Hepatocyte (in vitro differentiated cells): ENCODE measurements around the gene CREG2. TPM values are rescaled to one million over a fixed set of nuclear protein-coding genes. Genes with fewer than 3 reads are reported as not detected.

Experiments used
- DNase-seq: peaks from one replicate; pipeline ENCODE4 v3.0.0-alpha.2; 2016; ENCODE audit warnings: low spot score
- H2AFZ ChIP-seq: fragments of 200-600 bp; sonication (generic); 2 replicates; pipeline ENCODE4 v1.6.0; 2016; ENCODE audit warnings: antibody characterized with exemption, mild to moderate bottlenecking
- H3K27ac ChIP-seq: fragments of 200-600 bp; sonication (generic); 2 replicates; pipeline ENCODE4 v1.5.1; 2016; ENCODE audit warnings: mild to moderate bottlenecking
- H3K27me3 ChIP-seq: fragments of 200-600 bp; sonication (generic); 2 replicates; pipeline ENCODE4 v1.6.1; 2016
- H3K36me3 ChIP-seq: fragments of 200-600 bp; sonication (generic); replicated peaks from 2 replicates; pipeline ENCODE4 v1.5.1; 2016; ENCODE audit warnings: low read depth; ENCODE audit not compliant: insufficient read depth
- H3K4me1 ChIP-seq: fragments of 200-600 bp; sonication (generic); 2 replicates; pipeline ENCODE4 v1.5.1; 2016; ENCODE audit warnings: mild to moderate bottlenecking, moderate library complexity; ENCODE audit not compliant: insufficient read depth
- H3K4me2 ChIP-seq: fragments of 200-600 bp; sonication (generic); 2 replicates; pipeline ENCODE4 v1.6.0; 2016
- H3K4me3 ChIP-seq: fragments of 200-600 bp; sonication (generic); 2 replicates; pipeline ENCODE4 v1.5.1; 2016; ENCODE audit warnings: mild to moderate bottlenecking
- H3K79me2 ChIP-seq: fragments of 200-600 bp; sonication (generic); 2 replicates; pipeline ENCODE4 v1.6.0; 2017; ENCODE audit warnings: mild to moderate bottlenecking
- H3K9me2 ChIP-seq: fragments of 200-600 bp; sonication (generic); replicated peaks from 2 replicates; pipeline ENCODE4 v1.6.0; 2017; ENCODE audit warnings: mild to moderate bottlenecking; ENCODE audit not compliant: insufficient read depth
- H3K9me3 ChIP-seq: fragments of 200-600 bp; sonication (generic); 2 replicates; pipeline ENCODE4 v1.5.1; 2016; ENCODE audit warnings: low read depth, mild to moderate bottlenecking
- H4K20me1 ChIP-seq: fragments of 200-600 bp; sonication (generic); 2 replicates; pipeline ENCODE4 v1.6.0; 2016; ENCODE audit warnings: mild to moderate bottlenecking; ENCODE audit not compliant: insufficient read depth, poor library complexity, severe bottlenecking
- CTCF ChIP-seq: fragments of 200-600 bp; sonication (generic); IDR thresholded peaks from 2 replicates; pipeline ENCODE4 v1.5.1; 2016; ENCODE audit warnings: antibody characterized with exemption, mild to moderate bottlenecking; ENCODE audit not compliant: poor library complexity
- EZH2 ChIP-seq: fragments of 200-600 bp; sonication (generic); IDR thresholded peaks from 2 replicates; pipeline ENCODE4 v1.6.1; 2016; ENCODE audit warnings: antibody characterized with exemption, mild to moderate bottlenecking, borderline replicate concordance
- EZH2phosphoT487 ChIP-seq: fragments of 200-600 bp; sonication (generic); IDR thresholded peaks from one replicate; pipeline ENCODE4 v1.6.1; 2018; ENCODE audit warnings: antibody characterized with exemption, mild to moderate bottlenecking, low read depth, moderate library complexity; ENCODE audit not compliant: unreplicated experiment, severe bottlenecking
- WGBS: methylation state at CpG from one replicate; pipeline ENCODE4 v1.1.6; 2016; ENCODE audit warnings: low lambda C conversion rate; ENCODE audit errors: missing lambda C conversion rate; 5-methylcytosine and 5-hydroxymethylcytosine counted together
- polyA plus RNA-seq: library from polyadenylated mRNA; unstranded; fragments of >200 nt; fragmentation: Nextera tagmentation; extraction: Ambion mirVana; gene quantifications from 2 replicates; pipeline ENCODE4 v1.2.1, GENCODE V29; 2016
- total RNA-seq: library from RNA; depleted of rRNA; stranded (reverse); fragments of >200 nt; gene quantifications from 2 replicates; pipeline ENCODE4 v1.2.3, GENCODE V29; 2014

The CREG2 gene
- total and polyA plus RNA-seq, 2 experiments from 2014 or later = 2.2 to 4.8 TPM

DNA sequence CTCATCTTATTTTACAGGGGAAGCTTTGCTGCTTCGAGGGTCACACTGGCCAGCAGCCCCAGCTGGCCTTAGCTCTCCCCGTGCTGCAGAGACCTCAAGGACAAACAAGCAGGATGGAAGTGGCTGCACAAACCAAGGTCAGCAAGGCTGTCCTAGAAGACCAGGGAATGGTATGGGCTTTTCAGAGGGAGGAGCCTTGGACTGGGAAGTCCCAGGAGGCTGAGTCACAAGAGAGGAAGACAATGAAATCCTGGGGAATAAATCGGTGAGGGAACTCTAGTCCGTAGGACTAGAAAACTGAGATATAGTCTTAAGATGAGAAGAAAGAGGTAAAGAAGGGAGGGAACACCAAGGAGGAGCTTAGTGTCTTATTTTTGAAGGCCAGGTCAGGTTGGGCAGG, 15.7 kb downstream of the CREG2 start:
- no peak for DNase-seq
- Histone ChIP-seq H3K27me3 (no peaks in the 10 kb centered on the region), H2AFZ (no peak overlapping the region), H4K20me1 (no peaks in the 10 kb centered on the region), H3K4me3 (no peak overlapping the region), H3K79me2 (no peaks in the 10 kb centered on the region), H3K4me2 (no peak overlapping the region), H3K36me3 (no peaks in the 10 kb centered on the region), H3K4me1 (no peaks in the 10 kb centered on the region), H3K9me2 (no peaks in the 10 kb centered on the region), H3K27ac (no peak overlapping the region), H3K9me3 (peaks cover 6% of the 10 kb centered on the region)
- TF ChIP-seq EZH2phosphoT487 (no peak), CTCF (no peak), EZH2 (no peak)
- 63% methylated on average over 4 of the region's 4 CpGs for WGBS

DNA sequence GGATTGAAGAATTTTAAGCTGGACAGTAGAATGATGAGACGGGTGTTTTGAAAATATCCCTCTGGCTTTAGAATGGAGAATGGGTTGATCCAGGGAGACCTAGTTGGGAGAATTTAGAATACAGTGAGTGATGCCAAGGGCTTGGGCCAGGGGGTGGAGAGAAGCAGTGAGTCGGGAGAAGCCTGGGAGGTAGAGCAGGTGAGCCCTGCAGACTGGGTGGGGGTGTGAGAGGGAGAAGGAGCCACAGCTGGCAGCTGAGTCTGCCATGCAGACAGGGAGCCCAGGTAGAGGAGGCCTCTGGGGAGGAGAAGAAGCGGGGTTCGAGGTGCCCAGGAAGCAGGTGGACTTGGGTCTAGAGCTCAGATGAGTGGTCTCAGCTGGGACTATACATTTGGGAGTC, 18.2 kb downstream of the CREG2 start:
- Histone ChIP-seq H3K79me2 (no peaks in the 10 kb centered on the region), H3K27ac (no peak overlapping the region), H3K4me1 (no peaks in the 10 kb centered on the region), H3K9me2 (no peaks in the 10 kb centered on the region), H2AFZ (no peak overlapping the region), H3K9me3 (peaks cover 6% of the 10 kb centered on the region), H3K4me2 (no peak overlapping the region), H4K20me1 (no peaks in the 10 kb centered on the region), H3K36me3 (no peaks in the 10 kb centered on the region), H3K27me3 (no peaks in the 10 kb centered on the region), H3K4me3 (no peak overlapping the region)
- WGBS = 95% methylated on average over 4 of the region's 4 CpGs
- TF ChIP-seq CTCF (no peak), EZH2phosphoT487 (no peak), EZH2 (no peak)
- DNase-seq = no peak

DNA sequence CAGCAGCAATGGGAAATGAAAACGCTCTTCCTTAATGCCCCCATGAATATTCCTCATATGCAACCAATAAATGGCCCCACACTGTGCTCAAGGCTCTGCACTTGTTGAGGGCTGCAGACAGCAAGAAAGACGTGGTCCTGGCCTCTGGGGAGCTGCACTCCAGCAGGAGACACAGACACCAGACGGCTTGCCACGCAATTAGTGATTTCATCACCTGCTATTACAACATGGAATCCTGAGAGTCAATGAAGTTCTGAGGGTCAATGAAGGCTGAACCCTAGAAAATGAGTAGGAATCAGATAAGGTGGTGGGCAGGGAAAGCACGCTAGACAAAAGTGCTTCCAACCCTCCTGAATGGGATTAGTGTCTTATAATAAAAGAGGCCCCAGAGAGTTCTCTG, 18.9 kb downstream of the CREG2 start:
- WGBS = 81% methylated on average over 5 of the region's 5 CpGs
- Histone ChIP-seq H3K36me3 (no peaks in the 10 kb centered on the region), H3K9me2 (no peaks in the 10 kb centered on the region), H3K4me1 (no peaks in the 10 kb centered on the region), H2AFZ (no peak overlapping the region), H3K27me3 (no peaks in the 10 kb centered on the region), H3K27ac (no peak overlapping the region), H3K4me2 (no peak overlapping the region), H4K20me1 (no peaks in the 10 kb centered on the region), H3K4me3 (no peak overlapping the region), H3K9me3 (peaks cover 6% of the 10 kb centered on the region), H3K79me2 (no peaks in the 10 kb centered on the region)
- no peak for DNase-seq
- TF ChIP-seq CTCF (no peak), EZH2 (no peak)

DNA sequence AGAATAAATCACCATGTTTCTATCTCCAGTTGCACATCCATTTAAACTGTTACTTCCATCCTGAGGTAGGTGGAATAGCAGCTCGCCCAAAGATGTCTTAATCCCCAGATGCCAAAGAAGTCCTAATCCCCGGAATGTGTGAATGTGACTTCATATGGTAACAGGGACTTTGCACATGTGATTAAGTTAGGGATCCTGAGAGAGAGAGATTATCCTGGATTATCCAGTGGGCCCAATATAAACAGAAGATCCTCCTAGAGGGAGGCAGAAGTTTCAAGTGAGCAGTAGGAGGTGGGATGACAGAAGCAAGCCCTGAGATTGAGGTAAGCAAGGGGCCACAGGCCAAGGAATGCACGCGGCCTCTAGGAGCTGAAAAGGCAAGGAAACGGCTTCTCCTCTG, 19.8 kb downstream of the CREG2 start:
- Histone ChIP-seq H3K36me3 (no peaks in the 10 kb centered on the region), H3K27ac (no peak overlapping the region), H3K79me2 (no peaks in the 10 kb centered on the region), H3K4me3 (no peak overlapping the region), H3K4me1 (no peaks in the 10 kb centered on the region), H3K27me3 (no peaks in the 10 kb centered on the region), H3K9me3 (no peaks in the 10 kb centered on the region), H2AFZ (no peak overlapping the region), H4K20me1 (no peaks in the 10 kb centered on the region), H3K9me2 (no peaks in the 10 kb centered on the region), H3K4me2 (no peak overlapping the region)
- WGBS = 76% methylated on average over 5 of the region's 5 CpGs
- no peak for TF ChIP-seq EZH2phosphoT487
- TF ChIP-seq EZH2 = no peak
- no peak for TF ChIP-seq CTCF
- DNase-seq = no peak
